Gastrocnemius medialis (tissue), 4 donors: ENCODE data around the gene ISL2.

Experiments used
- CTCF ChIP-seq, 5 experiments: fragments of 450-650 bp in 3 of 5; fragments of 200-600 bp in 2 of 5; sonication (generic) in 2 of 5; IDR thresholded peaks in 4 of 5; conservative IDR thresholded peaks in 1 of 5; 1 replicate in 4 of 5; 2 replicates in 1 of 5; pipeline ENCODE4 v1.5.1; 2016 to 2019; ENCODE audit warnings: antibody characterized with exemption in 5 of 5, mild to moderate bottlenecking in 3 of 5, moderate library complexity in 3 of 5
- POLR2A ChIP-seq, 2 donors: fragments of 450-650 bp; IDR thresholded peaks; one replicate each; pipeline ENCODE4 v1.6.1; 2017; ENCODE audit warnings: antibody characterized with exemption in 2 of 2, mild to moderate bottlenecking in 2 of 2, moderate library complexity in 2 of 2

GRCh38 chr15:76340803-76341365 is 4.3 kb downstream of the ISL2 start:
- no peak for TF ChIP-seq POLR2A (IDR thresholded peaks at IDR 0.05)
- TF ChIP-seq CTCF (IDR thresholded peaks at IDR 0.05 in 4 of 5, conservative IDR thresholded peaks at IDR 0.05 in 1 of 5): peak in 3 of 5 experiments; percentile 19 to 48 (median 30)
